Midbrain (tissue), 1 donor: ENCODE data around the gene AIPL1.

ENCODE experiments used
- DNase-seq: peaks from one replicate; lab custom pipeline; 2025; lab: John Stamatoyannopoulos, UW

AIPL1 gene

DNA sequence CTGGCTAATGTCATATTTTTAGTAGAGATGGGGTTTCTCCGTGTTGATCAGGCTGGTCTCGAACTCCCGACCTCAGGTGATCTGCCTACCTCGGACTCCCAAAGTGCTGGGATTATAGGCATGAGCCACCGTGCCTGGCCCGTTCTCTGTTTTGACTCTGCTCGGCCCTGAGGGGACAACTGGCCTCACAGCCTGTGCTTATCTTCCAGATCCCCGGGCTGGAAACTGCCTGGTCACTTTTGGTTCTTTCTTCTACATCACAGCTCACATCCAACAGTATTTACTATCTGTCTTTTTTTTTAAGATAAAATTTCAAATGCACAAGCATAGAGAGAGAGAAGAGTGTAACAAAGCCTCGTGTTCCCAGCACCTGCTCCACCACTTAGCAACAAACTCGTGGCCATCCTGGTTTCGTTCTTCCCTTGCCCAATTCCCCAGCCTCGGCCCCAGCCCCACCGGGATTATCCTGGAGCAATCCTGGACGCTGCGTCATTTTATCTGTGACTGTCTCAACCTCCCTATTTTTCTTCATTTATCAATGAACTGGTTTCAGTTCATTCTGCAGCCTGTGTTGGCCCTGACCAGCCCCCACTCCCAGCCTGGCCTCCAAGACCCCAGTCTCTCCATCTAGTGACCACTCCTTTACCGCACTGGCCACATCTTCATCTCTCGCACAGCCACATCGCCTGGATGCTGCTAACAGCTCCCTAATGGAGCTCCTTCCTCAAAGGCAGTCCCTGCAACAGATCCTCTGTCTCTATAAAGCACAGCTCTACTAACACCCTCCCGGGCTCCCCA is 30.5 kb upstream of the AIPL1 start:
- DNase-seq, result no peak

DNA sequence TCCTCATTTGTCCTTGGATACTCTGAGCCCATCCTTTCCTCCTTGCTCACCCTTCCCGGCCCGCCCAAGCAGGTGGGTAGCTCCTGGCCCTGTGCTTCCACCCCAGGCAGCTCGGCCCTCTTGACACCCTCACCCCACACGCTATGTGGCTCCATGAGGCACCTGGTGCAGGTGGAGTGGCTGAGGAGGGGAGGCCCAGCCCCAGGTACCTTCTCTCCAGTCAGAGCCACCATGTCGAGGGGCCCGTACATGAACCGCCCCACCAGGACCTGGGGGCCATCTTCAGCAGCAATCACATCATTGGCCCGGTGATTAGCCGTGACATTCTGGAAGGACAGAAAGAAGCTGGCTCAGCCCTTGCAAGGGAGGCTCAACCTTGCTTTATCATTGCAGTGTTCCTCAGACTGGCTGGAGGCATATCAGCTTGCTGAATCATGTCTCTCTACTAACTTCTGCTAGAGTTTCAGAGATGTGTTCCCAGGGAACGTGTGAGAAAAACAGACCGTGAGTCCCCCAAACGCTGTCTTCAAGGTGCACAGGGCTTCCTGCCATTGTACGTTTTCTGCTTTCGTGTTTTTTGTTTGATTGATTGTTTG is 29.6 kb upstream of the AIPL1 start:
- no peak for DNase-seq

DNA sequence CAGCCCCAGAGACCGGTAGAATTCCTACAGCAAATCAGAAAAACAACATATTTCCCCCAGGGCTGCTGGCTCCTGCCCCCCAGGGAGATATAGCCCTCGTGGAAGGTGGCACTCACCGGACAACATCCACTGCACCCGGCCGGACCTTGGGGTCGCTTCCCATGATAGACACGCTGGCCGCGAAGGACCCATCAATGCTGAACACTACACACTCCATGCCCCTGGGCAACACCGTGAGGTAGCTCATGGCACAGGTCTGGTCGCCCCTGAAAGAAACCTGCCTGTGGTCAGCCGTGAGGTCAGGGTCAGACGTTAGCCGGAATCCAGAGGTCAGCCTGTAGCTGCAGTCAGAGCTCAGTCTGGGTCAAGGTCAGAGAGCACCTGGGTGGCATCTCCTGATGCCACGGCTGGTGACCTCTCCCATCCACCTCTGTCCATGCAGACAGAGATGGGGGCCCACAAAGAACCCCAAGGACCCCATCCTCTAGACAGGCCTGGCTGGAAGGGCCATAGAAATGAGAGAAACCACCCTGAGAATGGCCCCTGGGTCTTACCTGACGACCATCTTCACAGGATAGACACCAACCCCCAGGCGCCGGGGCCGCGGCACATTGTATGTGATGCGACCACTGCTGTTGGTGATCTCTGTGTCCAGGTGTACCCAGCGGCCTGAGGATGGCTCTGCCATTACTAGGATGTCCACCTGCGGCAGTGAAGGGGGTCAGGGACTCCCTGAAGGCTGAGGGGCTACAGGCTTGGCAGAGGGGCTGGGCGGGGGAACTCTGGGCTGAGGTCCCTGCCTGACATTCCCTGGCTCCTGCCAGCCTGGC is 28.9 kb upstream of the AIPL1 start:
- DNase-seq, result no peak

DNA sequence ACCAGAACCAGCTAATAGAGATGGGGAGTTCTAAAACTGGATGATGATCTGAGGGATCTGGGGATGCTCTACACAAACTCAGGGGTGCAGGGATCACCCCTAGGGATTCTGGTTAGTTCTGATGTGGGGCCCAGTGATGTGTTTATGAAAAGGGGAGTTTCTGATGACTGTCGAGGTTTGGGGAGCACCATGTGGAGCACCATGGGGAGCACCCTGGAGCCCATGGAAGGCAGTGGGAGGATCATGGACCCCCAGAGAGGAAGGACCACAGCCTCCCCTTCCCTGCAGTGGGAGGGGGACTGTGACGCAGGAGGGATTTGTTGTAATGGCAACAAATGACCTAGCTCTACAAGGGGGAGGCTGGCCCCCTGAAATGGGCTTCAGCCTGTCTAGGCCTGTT is 27.8 kb upstream of the AIPL1 start:
- no peak for DNase-seq

DNA sequence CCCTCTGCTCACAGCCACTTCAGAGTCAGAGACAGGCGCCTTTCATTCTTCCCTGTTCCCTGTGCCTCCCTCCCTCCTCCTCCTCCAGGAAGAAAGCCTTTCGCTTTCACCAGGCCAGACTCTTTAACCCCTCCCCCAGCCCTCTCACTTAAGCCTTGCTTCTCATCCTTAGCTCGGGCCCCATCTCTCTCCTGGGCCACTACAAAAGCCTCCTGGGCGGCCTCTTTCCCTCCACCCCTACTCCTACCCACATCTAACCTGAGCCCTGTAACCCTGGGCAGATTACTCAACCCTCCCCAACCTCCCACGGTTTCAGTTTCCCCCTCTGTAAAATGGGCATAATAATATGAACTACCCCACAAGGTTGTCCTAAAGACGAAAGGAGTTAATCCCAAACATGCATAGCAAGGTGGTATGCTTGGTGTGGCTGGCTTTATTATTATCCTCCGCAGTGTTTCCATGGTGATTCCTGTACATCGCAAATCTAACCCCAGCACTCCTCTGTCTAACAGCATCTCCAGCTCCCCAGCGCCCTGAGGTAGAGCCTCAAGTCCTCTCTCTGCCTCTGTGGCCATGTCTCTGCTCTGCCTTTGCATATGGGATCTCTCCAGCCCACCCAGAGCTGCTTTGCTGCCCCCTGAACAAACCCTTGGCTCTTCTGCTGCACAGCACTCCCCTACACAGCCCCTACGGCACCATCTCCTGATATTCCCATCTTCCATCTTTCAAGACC is 27.0 kb upstream of the AIPL1 start:
- no peak for DNase-seq

DNA sequence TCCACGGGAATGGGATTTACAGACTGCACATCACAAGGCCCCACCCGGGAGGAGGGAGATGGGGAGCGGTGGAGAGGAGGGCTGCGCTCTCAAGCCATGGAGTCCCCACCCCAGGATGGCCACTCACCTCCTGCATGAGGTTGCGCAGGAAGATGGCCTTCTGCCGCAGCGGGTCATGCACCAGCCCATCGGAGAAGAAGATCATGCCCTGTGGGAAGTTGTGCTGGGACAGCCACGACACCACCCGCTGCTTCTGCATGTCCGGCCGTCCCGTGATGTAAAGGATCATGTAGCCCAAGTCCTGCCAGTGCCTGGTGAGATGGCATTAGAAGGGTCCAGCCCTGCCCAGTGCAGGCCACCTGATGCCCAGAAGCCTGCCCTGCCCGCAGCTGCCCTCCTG is 26.3 kb upstream of the AIPL1 start:
- no peak for DNase-seq

DNA sequence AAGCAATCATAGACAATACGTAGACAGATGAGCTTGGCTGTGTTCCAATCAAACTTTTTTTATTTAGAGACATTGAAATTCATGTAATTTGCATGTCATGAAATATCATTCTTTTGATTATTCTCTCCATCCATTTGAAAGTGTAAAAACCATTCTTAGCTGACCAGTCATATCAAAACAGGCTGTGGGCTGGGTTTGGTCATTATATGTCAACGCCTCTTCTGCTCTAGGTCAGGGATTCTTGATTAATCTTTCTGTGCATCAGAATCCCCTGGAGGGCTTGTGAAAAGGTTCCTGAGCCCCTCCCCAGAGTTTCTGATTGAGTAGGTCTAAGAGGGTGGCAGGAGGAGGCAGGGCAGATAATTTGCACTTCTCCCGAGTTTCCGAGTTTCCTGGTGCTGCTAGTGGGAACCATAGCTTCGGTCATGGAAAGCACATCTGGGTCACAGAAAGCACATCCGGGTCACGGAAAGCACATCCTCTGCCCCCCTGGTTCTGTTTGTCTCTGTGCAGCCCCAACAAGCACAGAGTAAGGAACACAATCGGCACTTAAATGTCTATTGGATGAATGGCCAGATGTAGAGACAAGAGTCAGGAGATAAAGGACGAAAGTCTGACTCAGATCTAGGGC is 25.7 kb upstream of the AIPL1 start:
- DNase-seq, result no peak

DNA sequence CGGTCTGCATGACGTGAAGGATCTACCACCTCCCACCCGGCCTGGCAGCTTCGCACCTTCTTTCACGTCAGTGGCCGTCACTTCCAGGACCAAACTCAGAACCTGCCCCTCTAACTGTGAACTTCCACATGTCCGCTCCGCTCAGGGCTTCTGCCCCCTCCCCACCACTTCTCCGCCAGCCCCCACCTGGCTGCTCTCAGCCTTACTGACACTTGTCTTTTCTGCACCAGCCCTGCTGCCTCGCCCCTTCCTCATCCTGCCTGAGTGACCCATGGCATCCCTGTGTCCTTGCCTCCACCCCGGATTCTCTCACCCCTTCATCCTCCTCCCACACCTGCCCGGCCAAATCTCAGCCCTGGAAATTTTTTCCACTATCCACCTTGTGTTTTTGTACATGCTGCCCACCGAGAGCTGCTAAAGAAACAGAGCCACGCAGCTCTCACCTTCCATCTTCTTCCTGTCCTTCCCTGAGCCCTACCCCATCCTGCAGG is 23.6 kb upstream of the AIPL1 start:
- no peak for DNase-seq

DNA sequence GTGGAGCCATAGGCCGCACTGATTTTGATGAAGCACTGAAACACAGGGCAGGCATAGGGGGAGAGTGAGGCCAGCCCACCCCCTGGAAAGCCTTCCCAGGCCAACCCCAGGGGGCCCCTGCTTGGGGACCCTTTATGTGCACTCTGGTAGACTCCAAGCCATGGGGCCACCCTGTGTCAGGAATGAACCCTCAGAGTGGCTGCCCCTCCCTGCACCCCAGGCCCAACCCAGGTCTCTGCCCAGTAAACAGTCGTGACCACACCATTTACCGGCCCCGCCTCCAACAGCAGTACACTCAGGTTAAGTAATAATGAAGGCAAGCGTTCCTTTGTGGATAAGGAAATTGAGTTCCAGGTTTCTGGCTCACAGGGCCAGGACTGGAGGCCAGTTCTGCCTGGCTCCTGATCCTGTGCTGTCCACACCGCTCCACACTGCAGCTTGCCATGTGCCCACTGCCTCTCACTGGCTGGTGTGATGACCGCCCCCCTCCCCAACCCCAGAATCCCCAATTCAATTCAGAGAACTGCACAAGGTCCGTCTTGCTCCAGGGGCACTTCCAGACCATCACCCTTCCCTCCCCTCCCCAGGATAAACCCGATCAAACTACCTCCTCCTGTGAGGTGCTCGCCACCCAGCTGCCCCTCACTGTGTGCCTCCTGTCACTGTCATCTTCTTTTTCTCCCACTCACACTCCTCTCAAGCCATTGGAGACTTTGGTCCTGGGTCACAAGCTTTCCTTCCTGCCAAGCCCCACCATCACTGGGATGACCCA is 23.0 kb upstream of the AIPL1 start:
- DNase-seq, result no peak

DNA sequence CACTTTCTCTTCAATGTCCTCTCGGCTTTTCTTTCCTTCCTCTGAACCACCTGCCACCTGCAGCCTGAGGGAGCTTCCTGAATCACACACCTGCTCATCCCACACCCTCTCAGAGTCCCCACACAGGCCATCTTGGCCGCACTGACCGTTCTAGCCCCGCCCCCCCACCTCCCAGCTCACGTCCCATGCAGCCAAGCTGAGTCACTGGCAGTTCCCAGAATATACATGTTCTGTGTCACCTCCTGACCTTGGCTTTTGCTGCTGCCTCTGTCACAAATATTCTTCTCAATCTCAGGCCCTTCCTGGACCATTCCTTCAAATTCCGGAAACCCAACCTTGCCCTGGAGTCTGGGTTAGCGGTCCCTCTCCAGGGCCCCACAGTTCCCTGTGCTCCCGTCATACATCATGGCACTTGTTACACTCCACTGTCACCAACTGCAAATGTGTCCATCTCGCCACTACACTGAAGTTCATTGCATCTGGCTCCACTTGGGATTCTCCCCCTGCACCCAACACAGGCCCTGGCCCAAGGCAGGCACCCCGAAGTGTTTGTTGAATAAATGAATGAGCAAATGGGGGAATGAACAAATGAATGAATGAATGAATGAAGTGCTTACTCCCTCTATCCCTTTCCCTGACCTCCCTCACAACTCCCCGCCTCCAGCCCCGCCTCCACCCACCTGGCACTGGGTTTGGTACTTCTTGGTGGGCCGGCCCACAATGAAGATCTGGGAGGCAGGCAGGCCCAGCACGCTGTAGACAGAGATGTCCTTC is 22.2 kb upstream of the AIPL1 start:
- no peak for DNase-seq

DNA sequence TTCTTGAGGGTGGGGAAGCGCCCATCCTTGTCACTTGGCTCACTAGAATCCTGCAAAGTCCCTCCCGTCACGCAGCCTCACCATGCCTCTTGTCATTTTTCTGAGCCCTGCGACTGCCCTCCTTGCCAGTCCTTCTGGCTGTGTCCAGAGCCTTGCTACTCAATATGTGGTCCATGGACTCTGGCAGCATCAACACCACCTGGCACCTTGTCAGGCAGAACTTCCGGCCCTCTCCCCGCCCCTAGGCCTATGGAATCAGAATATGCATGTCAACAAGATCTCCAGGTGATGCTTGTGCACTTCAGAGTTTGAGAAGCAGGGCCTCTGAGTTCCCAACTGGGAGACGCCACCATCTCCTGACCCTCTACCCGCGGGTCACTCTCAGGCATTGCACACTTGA is 21.4 kb upstream of the AIPL1 start:
- no peak for DNase-seq

DNA sequence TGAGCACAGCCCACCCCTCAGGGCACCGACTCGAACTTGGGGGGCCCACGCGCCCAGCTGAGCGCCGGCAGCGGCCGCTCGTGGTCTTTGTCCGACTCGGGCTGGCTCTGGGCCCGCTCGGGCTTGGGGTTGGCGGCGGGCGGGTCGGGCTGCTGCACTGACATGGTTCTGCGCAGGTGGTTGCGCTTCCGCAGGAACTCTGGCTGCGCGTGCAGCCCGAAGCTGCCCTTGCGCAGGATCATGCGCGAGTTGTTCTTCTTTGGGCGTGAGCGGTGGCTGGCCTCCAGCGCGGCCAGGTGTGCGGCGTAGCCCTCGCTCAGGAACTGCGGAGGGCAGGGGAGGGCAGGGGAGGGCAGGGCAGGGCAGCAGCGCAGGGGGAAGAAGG is 20.4 kb upstream of the AIPL1 start:
- no peak for DNase-seq

DNA sequence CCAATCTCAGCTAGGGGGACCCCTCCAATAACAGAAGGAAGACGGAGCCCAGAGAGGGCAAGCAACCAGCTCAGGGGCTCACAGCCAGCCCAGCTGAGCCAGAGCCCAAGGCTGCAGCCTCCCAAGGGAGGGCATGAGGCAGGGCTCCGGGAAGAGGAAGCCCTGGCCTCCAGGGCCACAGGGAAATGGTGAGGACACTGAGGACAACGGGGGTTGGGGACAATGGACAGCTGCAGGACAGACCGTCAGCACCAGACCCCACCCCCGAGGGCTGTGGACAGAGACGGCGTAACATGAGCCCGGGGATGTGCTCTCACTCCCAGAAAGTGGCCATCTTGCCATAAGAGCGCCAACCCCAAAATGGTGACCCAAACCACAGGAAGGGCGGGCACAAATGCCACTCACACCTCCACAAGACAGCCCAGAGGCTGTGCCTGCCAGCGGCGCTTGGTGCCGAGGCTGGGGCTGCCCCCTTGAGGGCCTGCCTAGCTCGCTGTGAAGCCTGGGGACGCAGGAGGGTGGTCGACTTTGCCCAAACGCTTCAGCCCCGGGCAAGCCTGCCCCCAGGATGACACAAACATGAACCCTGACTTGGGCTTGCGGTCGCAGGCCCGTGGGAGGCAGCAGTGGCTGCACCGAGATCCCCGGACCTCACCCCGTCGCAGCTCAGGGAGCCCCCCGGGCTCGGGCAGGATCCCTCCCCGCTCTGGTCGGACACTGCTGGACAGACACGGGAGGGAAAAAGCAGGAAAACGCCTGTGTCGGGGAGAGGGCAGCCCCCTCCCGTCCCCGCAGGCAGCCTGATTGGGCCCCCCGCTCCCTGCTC is 19.8 kb upstream of the AIPL1 start:
- DNase-seq, result no peak

DNA sequence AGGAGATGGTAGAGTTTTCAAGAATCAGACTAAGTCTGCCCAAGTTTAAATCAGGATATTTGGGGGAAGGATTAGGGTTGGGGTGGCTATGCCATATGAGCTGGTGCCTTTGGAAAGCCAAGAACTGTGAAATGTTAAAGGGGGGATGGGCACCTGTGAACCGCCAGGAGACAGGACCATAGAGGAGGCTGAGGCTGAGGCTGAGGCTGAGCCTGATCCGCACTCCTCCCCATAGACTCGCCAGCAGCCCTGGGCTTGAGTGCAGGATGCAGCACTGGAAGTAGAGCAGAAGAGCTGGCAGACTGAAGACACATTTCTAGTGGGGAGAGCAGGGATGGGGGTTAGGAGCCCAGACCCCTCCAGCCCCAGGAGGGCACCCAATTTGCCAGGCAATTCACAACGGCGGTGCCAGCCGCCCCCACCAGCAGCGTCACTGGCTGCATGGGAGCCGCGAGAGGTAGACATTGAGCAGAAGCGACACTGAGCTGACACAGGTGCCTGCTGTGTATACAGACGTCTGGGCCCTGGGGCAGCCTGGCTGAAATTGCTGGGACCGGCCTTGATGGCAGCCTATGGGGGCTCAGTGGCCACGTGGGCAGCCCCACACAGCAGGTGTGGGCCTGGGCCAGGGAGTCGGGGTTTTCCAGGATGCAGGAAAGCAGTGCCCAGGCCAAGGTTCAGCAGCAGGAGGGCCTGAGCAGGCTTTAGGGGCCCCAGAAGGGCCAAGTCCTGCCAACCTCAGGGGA is 18.5 kb upstream of the AIPL1 start:
- DNase-seq, result no peak

DNA sequence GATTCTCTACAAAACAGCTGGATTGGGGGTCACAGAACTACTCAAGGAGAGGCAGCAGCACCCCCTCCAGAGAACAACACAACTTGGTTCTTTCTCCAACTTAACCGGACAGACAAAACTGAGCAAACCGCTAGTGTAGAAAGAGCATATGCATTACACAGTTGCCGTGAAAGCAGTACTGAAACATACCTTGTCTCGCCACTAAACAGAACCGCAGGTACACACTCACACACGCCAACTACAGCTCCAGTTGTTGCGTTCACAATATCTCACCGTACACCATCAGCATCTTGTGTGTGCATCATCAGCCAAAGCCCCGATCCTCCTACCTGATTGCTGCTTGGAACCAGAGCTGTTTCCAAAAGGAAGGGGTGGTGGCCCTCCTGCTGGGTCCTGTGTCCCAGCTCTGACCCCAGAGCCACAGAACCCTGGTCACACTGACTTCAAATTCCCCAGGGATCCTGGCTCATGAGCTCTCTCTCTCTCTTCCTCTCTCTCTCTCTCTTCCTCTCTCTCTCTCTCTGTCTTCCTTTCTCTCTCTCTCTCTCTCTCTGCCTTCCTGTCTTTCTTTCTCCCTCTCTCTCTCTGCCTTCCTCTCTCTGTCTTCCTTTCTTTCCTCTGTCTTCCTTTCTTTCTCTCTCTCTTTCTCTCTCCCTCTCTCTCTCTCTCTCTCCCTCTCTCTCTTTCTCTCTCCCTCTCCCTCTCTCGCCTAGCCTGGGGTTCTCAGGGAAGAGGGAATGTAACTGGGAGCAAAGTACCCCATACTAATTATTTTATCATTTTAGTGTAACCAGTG is 17.7 kb upstream of the AIPL1 start:
- DNase-seq, result no peak

DNA sequence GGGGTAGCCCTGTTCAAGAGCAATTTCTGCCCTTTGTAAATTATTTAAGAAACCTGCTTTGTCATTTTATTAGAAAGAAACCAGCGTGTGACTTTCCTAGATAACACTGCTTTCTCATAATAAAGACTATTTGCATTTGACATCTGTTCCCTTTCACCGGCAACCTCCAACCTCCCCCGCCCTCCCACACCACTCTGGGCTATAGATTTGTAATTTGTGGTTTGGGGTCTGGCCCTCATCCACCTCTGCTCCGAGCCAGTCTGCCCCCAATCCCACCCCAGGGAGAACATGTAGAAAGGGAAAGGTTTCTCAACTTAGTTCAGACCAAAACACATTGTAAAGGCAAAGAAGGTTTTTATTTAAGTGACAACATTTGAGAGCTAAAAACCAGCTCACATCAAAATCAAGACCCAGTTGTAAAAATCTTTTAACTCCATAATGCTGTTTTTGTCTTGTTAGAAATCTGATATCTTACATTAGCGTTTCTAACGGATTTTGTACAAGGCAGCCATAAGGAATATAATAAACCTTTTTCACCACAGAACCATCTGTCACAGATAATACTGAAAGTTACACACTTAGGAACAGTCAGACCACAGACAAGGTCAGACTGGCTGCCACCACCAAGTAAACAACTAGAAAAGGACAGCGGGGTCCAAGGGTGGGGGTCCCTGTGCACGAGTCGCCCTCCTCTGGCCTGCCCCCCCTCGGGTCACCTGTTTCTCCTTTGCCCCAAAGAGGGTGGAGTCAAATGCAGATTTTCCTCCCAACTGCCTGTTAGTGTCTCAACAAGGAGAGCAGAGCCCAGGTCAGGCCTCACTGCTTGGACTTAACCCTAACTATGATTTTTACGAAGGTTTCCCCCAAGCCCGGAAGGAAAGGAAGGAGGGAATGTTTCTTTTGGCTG is 16.3 kb upstream of the AIPL1 start:
- DNase-seq, result no peak

DNA sequence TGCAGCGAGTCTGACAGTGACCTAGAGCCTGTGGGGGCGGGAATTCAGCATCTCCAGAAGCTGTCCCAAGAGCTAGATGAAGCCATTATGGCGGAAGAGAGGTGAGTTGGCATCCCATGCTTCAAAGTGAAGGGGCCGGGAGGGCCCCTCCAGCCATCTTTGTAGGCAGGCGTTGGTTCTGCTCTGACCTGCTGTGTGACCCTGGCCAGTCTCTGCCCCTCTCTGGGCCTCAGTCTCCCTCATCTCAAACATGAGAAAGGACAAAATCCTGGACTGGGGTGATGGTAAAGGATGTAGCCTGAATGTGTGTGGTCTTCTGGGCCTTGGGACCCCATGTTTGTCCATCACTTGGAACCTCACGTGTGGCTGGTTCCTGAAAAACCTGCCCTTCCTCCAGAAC is 14.4 kb upstream of the AIPL1 start:
- DNase-seq, result no peak
